Cerebellar cortex (tissue), 1 donor: Measurements from ENCODE around the gene P2RX4.
A peak's percentile ranks its signal among the peaks of the same experiment; 100 is the strongest.
"Not testable (repeated sequence)": the region's sequence is repeated elsewhere in the genome, so short reads cannot be mapped to it uniquely, and the experiment has no call there.

Experiments used
- DNase-seq: peaks from one replicate; pipeline ENCODE4 v3.0.0-alpha.2; 2015; ENCODE audit warnings: low spot score

P2RX4 gene

DNA sequence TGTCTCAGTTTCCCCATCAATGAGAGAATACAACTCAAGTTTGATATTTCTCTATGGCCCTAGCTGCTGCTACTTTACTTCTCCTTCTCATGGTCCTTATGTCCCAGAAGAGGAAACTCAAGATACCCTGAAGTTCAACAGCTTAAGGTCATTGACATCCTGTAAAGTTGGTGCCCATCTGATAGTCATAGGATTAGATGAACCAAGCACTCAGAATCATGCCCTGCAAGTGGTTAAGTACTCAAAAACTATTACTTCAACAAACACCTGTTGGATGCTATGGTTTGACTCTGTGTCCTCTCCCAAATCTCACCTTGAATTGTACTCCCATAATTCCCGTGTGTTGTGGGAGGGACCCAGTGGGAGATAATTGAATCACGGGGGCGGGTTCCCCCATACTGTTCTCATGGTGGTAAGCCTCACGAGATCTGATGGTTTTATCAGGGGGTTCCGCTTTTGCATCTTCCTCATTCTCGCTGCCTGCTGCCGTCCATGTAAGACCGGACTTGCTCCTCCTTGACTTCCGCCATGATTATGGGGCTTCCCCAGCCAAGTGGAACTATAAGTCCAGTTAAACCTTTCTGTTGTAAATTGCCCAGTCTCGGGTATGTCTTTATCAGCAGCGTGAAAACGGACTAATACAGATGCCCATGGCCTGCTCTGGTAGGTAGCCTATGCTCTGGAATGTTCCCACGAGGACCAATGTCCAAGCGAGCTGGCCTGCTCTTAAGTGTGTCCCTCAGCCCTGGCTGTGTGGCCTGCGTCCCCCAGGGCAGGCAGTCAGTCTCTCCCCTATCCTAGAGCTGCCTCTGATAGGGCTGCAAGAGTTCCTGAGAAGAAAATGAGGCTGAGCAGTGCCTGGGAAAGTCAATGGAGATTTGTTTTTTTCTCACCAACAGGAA is 68.5 kb downstream of the P2RX4 start:
- peak; percentile 16 for DNase-seq

DNA sequence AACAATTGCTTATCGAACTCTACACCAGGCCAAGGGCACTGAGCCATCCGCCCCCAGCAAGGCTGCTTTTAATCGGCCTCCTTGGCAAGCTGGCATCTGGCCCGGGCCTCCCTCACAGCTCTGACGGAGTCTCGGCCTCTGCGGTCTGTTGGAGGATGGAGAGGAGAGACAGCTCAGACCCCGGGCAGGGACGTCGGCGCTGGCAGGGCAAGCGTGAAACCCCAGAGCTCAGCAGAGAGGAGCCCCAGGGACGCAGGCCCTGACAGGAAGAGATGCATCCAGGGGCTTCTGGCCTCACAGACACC is 69.1 kb downstream of the P2RX4 start:
- DNase-seq = no peak

DNA sequence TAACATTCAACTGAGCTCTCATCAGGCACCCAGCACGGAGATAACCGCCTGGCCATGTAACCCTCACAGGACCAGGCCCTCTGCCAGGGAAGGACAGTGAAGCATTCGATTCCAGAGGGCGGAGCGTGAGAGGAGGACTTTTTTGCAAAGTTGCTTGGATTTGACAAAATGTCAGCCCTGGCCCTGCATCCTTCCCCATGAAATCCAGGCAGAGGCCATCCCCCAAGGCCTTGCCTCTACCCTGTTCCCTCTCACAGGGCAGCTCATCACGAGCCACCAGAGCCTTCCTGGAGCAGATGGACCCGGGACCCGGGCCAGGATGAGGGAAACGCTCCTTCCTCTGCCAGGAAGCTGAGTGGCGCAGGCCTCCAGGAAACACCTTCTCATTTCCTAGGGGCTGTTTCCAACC is 69.6 kb downstream of the P2RX4 start:
- DNase-seq = peak; percentile 97

DNA sequence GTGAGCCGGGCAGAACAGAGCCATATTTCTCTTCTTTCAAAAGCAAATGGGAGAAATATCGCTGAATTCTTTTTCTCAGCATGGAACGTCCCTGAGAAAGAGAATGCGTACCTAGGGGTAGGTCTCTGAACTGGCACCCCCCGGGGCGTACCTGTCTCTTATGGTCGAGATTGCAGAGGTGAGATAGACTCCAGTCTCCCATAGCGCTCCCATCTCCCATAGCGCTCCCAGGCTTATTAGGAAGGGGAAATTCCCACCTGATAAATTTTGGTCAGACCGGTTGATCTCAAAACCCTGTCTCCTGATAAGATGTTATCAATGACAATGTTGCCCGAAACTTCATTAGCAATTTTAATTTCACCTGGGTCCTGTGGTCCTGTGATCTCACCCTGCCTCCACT is 70.6 kb downstream of the P2RX4 start:
- not testable (repeated sequence) for DNase-seq

DNA sequence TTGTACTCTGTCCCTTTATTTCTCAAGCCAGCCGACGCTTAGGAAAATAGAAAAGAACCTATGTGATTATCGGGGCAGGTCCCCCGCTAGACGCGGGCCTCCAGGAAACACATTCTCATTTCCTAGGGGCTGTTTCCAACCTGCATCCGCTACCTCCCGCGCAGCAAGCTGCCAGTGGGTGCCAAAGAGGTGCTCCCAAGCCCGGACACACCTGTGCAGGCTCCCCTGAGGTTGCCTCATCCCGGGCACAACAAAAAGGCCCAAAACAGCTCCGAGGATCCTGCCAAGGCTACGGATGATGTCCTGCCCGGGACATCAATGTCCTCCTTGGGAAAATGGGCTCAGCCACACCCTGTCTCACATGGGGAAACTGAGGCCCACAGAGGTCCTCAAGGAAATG is 71.2 kb downstream of the P2RX4 start:
- not testable (repeated sequence) for DNase-seq

DNA sequence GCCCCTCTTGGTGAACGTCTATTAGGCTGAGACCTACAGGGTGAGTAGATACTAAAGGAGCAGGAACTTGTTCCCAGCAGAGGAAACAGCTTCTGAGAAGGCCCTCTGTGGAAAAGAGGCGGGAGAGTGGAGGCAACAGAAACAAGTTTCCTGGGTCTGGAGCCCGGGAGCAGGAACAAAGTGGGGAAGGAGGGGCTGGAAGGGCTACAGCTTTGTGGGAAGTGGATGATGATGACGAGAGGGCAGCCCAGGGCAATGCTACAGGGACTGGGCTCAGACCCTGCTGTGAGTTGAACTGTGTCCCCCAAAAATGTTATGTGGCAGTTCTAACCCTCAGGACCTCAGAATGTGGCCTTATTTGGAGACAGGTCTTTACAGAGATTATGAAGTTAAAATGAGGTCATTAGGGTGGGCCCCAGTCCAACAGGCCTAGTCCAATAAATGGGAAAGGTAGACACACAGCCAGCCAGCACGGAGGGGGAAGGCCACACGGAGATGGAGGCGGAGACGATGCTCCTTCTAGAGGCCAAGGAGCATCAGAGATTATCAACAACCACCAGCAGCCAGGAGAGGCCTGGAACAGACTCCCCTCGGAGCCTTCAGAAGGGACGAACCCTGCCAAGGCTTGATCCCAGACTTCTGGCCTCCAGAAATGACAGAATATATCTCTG is 72.3 kb downstream of the P2RX4 start:
- peak; percentile 57 for DNase-seq

DNA sequence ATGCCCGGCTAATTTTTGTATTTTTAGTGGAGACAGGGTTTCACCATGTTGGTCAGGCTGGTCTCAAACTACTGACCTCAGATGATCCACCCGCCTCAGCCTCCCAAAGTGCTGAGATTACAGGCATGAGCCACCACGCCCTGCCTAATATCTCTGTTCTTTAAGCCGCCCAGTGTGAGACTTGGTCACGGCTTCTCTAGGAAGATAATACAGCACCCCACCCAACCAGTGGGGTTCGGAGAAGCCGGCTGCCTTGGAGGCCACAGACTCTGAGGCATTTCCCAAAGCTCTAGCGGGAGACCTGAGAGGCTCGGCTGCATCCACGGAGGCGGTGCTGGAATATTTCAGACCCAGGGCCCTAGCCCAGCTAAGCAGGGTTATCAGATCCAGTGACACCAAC is 73.0 kb downstream of the P2RX4 start:
- DNase-seq = not testable (repeated sequence)

DNA sequence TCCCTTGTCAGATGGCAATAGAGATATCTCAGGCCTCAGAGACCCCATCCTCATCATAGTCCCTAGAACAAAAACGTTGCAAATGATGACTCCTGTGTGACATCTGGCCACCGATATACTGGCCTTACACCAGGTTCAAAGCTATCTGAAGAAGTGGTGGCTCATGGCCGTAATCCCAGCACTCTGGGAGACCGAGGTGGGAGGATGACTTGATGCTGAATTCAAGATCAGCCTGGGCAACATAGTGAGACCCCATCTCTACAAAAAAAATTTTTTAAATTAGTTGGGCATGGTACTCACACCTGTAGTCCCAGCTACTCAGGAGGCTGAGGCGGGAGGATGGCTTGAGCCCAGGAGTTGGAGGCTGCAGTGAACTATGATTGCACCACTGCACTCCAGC is 73.5 kb downstream of the P2RX4 start:
- DNase-seq = no peak
